ENCODE results near the gene KANK3.

DNA sequence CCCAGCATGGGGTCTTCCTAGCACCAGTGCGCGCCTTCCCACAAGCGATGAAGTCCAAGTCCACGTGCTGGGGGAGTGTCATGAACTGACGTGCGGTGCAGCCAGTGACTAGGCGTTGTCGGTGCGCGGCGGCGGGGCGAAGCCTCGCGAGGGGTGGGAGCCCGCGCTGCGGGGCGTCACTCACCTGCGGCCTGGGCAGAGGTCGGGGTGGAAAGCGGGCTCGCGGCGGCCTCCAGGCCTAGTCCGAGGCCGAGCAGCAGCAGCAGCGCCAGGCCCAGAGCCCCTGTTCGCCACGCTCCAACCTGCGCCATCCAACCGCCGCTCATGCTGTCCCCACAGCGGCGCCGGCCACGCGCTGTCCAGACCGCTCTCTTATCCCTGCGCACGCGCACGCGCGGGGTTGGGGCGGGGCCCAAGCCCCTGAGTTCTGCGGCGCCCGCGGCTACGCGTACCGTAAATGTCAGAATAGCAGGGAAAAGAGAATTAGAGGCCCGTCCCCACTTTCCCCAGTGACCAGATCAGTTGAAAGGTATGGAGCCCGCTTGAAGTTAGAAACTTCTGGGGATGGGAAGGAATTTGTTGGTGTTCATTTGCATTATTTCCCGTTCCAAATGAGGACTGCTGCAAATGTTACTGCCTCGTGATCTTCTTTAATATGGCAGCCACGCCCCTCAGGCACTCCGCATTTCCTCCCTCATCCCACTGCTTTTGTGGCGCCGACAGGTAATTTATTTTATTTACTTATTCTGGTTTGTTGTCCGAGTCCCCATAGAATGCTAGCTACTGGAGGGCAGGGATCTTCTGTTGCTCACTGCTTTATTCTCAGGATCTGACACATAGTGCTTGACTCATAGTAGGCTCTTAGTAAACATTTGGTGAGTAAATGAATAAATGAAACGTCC lies 34.8 kb downstream of the KANK3 start, which contains the start of gene CD320:
- TF ChIP-seq, protein P1, sequence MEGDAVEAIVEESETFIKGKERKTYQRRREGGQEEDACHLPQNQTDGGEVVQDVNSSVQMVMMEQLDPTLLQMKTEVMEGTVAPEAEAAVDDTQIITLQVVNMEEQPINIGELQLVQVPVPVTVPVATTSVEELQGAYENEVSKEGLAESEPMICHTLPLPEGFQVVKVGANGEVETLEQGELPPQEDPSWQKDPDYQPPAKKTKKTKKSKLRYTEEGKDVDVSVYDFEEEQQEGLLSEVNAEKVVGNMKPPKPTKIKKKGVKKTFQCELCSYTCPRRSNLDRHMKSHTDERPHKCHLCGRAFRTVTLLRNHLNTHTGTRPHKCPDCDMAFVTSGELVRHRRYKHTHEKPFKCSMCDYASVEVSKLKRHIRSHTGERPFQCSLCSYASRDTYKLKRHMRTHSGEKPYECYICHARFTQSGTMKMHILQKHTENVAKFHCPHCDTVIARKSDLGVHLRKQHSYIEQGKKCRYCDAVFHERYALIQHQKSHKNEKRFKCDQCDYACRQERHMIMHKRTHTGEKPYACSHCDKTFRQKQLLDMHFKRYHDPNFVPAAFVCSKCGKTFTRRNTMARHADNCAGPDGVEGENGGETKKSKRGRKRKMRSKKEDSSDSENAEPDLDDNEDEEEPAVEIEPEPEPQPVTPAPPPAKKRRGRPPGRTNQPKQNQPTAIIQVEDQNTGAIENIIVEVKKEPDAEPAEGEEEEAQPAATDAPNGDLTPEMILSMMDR (conservative IDR thresholded peaks at IDR 0.05 in 1 of 2, IDR thresholded peaks at IDR 0.05 in 1 of 2; ENCODE audit: low read depth in 1 of 2, low read length in 2 of 2): no peak
- TF ChIP-seq EZH2 (IDR thresholded peaks at IDR 0.05; ENCODE audit: low read length, missing control alignments): no peak

Measured in fibroblast of lung (primary cell).